ENCODE data around the gene ZCCHC24.

DNA sequence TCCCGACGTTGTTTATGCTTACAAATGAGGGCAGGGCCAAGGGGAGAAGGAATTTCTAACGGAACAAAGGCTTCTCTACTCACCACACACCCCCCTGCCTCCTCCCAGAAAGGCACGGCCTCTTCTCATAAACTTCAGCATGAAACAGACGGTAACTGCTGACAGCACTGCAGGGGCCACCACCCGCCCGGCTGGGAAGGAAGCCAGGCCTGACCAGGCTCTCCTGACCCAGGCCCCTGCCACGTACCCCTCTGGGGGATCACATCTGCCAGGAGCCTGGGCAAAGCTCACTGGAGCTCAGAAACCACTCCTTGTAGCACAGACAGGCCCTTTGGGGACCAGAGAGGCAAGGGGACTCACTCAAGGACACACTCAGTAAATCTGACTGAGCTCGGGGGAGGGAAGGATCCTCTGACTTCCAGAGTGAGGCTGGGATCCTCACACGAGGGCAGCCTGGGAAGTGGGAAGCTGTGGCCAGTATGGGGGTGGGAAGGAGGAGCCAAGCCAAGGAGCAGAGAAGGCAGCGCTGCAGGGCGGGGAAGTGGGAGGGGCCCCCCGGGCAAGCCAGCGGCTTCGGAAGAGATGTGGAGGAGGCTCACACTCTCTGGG is 46.1 kb downstream of the ZCCHC24 start:
- TF ChIP-seq, protein P1, sequence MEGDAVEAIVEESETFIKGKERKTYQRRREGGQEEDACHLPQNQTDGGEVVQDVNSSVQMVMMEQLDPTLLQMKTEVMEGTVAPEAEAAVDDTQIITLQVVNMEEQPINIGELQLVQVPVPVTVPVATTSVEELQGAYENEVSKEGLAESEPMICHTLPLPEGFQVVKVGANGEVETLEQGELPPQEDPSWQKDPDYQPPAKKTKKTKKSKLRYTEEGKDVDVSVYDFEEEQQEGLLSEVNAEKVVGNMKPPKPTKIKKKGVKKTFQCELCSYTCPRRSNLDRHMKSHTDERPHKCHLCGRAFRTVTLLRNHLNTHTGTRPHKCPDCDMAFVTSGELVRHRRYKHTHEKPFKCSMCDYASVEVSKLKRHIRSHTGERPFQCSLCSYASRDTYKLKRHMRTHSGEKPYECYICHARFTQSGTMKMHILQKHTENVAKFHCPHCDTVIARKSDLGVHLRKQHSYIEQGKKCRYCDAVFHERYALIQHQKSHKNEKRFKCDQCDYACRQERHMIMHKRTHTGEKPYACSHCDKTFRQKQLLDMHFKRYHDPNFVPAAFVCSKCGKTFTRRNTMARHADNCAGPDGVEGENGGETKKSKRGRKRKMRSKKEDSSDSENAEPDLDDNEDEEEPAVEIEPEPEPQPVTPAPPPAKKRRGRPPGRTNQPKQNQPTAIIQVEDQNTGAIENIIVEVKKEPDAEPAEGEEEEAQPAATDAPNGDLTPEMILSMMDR (IDR thresholded peaks at IDR 0.05): no peak
- TF ChIP-seq POLR2A (IDR thresholded peaks at IDR 0.05): no peak

Measured in testis (tissue), 2 donors.